ENCODE data around the gene MYRIP.

DNA sequence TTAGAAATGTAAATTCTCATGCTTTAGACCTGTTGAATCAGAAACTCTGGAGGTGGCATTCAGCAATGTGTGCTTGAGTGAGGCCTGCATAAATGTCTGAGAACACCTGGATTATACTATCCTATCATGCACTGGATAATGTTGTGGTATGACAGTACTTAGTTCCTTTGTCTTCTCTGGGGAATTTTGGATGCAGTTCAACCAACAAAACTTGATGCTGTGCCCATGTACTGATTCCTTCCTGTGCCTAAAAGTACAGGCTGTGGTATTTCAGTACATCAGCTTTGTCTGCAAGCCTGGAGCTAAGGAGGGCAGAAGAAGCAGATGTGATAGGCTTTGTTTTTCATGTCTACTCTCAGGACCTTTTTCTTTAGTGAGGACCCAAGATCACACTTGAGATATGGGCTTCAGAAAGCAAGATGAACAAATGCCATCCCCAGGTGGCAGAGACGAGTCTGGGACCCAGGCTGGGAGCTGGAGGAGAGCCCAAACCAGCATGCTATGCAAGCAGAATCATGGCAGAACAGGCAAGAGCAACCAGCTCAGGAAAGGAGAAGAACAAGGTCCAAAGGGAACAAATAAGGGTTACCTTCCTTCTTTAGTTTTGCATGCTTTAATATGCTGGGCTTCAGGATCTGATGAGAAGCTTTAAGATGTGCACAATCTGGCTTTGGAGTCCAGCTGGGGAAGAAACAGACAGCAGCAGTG, 124.7 kb downstream of the MYRIP start:
- TF ChIP-seq FOXJ3 (CRISPR knock-in tag; IDR thresholded peaks at IDR 0.05; ENCODE audit: borderline replicate concordance): no peak
- no peak for TF ChIP-seq FOXK1 (CRISPR knock-in tag; IDR thresholded peaks at IDR 0.05)
- TF ChIP-seq, protein P1, sequence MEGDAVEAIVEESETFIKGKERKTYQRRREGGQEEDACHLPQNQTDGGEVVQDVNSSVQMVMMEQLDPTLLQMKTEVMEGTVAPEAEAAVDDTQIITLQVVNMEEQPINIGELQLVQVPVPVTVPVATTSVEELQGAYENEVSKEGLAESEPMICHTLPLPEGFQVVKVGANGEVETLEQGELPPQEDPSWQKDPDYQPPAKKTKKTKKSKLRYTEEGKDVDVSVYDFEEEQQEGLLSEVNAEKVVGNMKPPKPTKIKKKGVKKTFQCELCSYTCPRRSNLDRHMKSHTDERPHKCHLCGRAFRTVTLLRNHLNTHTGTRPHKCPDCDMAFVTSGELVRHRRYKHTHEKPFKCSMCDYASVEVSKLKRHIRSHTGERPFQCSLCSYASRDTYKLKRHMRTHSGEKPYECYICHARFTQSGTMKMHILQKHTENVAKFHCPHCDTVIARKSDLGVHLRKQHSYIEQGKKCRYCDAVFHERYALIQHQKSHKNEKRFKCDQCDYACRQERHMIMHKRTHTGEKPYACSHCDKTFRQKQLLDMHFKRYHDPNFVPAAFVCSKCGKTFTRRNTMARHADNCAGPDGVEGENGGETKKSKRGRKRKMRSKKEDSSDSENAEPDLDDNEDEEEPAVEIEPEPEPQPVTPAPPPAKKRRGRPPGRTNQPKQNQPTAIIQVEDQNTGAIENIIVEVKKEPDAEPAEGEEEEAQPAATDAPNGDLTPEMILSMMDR (IDR thresholded peaks at IDR 0.05): no peak
- TF ChIP-seq, protein P2, sequence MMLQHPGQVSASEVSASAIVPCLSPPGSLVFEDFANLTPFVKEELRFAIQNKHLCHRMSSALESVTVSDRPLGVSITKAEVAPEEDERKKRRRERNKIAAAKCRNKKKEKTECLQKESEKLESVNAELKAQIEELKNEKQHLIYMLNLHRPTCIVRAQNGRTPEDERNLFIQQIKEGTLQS (CRISPR knock-in tag; conservative IDR thresholded peaks at IDR 0.05): no peak
- TF ChIP-seq ELF4 (CRISPR knock-in tag; IDR thresholded peaks at IDR 0.05; ENCODE audit: low read depth): no peak
- TF ChIP-seq, protein P3, sequence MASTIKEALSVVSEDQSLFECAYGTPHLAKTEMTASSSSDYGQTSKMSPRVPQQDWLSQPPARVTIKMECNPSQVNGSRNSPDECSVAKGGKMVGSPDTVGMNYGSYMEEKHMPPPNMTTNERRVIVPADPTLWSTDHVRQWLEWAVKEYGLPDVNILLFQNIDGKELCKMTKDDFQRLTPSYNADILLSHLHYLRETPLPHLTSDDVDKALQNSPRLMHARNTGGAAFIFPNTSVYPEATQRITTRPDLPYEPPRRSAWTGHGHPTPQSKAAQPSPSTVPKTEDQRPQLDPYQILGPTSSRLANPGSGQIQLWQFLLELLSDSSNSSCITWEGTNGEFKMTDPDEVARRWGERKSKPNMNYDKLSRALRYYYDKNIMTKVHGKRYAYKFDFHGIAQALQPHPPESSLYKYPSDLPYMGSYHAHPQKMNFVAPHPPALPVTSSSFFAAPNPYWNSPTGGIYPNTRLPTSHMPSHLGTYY (CRISPR knock-in tag; IDR thresholded peaks at IDR 0.05): no peak
- TF ChIP-seq, protein P4, sequence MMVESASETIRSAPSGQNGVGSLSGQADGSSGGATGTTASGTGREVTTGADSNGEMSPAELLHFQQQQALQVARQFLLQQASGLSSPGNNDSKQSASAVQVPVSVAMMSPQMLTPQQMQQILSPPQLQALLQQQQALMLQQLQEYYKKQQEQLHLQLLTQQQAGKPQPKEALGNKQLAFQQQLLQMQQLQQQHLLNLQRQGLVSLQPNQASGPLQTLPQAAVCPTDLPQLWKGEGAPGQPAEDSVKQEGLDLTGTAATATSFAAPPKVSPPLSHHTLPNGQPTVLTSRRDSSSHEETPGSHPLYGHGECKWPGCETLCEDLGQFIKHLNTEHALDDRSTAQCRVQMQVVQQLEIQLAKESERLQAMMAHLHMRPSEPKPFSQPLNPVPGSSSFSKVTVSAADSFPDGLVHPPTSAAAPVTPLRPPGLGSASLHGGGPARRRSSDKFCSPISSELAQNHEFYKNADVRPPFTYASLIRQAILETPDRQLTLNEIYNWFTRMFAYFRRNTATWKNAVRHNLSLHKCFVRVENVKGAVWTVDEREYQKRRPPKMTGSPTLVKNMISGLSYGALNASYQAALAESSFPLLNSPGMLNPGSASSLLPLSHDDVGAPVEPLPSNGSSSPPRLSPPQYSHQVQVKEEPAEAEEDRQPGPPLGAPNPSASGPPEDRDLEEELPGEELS (CRISPR knock-in tag; IDR thresholded peaks at IDR 0.05): no peak
- no peak for TF ChIP-seq CREB1 (CRISPR knock-in tag; IDR thresholded peaks at IDR 0.05)
- TF ChIP-seq, protein P5, sequence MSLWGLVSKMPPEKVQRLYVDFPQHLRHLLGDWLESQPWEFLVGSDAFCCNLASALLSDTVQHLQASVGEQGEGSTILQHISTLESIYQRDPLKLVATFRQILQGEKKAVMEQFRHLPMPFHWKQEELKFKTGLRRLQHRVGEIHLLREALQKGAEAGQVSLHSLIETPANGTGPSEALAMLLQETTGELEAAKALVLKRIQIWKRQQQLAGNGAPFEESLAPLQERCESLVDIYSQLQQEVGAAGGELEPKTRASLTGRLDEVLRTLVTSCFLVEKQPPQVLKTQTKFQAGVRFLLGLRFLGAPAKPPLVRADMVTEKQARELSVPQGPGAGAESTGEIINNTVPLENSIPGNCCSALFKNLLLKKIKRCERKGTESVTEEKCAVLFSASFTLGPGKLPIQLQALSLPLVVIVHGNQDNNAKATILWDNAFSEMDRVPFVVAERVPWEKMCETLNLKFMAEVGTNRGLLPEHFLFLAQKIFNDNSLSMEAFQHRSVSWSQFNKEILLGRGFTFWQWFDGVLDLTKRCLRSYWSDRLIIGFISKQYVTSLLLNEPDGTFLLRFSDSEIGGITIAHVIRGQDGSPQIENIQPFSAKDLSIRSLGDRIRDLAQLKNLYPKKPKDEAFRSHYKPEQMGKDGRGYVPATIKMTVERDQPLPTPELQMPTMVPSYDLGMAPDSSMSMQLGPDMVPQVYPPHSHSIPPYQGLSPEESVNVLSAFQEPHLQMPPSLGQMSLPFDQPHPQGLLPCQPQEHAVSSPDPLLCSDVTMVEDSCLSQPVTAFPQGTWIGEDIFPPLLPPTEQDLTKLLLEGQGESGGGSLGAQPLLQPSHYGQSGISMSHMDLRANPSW (CRISPR knock-in tag; conservative IDR thresholded peaks at IDR 0.05; ENCODE audit: low read depth): no peak
- TF ChIP-seq, protein P6, sequence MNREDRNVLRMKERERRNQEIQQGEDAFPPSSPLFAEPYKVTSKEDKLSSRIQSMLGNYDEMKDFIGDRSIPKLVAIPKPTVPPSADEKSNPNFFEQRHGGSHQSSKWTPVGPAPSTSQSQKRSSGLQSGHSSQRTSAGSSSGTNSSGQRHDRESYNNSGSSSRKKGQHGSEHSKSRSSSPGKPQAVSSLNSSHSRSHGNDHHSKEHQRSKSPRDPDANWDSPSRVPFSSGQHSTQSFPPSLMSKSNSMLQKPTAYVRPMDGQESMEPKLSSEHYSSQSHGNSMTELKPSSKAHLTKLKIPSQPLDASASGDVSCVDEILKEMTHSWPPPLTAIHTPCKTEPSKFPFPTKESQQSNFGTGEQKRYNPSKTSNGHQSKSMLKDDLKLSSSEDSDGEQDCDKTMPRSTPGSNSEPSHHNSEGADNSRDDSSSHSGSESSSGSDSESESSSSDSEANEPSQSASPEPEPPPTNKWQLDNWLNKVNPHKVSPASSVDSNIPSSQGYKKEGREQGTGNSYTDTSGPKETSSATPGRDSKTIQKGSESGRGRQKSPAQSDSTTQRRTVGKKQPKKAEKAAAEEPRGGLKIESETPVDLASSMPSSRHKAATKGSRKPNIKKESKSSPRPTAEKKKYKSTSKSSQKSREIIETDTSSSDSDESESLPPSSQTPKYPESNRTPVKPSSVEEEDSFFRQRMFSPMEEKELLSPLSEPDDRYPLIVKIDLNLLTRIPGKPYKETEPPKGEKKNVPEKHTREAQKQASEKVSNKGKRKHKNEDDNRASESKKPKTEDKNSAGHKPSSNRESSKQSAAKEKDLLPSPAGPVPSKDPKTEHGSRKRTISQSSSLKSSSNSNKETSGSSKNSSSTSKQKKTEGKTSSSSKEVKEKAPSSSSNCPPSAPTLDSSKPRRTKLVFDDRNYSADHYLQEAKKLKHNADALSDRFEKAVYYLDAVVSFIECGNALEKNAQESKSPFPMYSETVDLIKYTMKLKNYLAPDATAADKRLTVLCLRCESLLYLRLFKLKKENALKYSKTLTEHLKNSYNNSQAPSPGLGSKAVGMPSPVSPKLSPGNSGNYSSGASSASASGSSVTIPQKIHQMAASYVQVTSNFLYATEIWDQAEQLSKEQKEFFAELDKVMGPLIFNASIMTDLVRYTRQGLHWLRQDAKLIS (CRISPR knock-in tag; IDR thresholded peaks at IDR 0.05; ENCODE audit: borderline replicate concordance): no peak
- no peak for TF ChIP-seq ZNF416 (CRISPR knock-in tag; IDR thresholded peaks at IDR 0.05)
- TF ChIP-seq SP1 (CRISPR knock-in tag; conservative IDR thresholded peaks at IDR 0.05): no peak
